Measurements from ENCODE around the gene SLC25A43. TPM values are rescaled to one million over a fixed set of nuclear protein-coding genes. Genes with fewer than 3 reads are reported as not detected.

SLC25A43 gene
- total RNA-seq, 1 donor = 22.0 TPM

GRCh38 chrX:119500061-119500800, 101.1 kb downstream of the SLC25A43 start:
- no peak for DNase-seq (ENCODE audit: low read depth)
- H3K4me3 ChIP-seq (ENCODE audit: low read depth, low read length) = no peak overlapping the region
- no peak for TF ChIP-seq CTCF (IDR thresholded peaks at IDR 0.05; ENCODE audit: insufficient read depth, low read depth, low read length)

GRCh38 chrX:119501511-119502148, 102.5 kb downstream of the SLC25A43 start:
- DNase-seq (ENCODE audit: low read depth) = no peak
- TF ChIP-seq CTCF (IDR thresholded peaks at IDR 0.05; ENCODE audit: insufficient read depth, low read depth, low read length) = no peak
- H3K4me3 ChIP-seq (ENCODE audit: low read depth, low read length) = no peak overlapping the region

GRCh38 chrX:119502727-119503483, 103.8 kb downstream of the SLC25A43 start:
- DNase-seq (ENCODE audit: low read depth) = no peak
- no peak overlapping the region for H3K4me3 ChIP-seq (ENCODE audit: low read depth, low read length)
- TF ChIP-seq CTCF (IDR thresholded peaks at IDR 0.05; ENCODE audit: insufficient read depth, low read depth, low read length) = no peak

GRCh38 chrX:119503484-119503861, 104.3 kb downstream of the SLC25A43 start:
- no peak for TF ChIP-seq CTCF (IDR thresholded peaks at IDR 0.05; ENCODE audit: insufficient read depth, low read depth, low read length)
- peak; percentile 63 for DNase-seq (ENCODE audit: low read depth)

More at GRCh38 chrX:119503484-119503861, 104.3 kb downstream of the SLC25A43 start:
- H3K4me3 ChIP-seq (ENCODE audit: low read depth, low read length) = no peak overlapping the region

Small RNA genes within 50 kb of the gene (small RNA-seq; reads per million reads assigned to genes)
- 6.2 reads per million, percentile 85 among the genes with 10 or more reads in this experiment for gene RNU1-67P
- not detected for gene RNY3P16

Other genes with a start within 250 kb of the SLC25A43 start
- gene PGRMC1, start 163.1 kb upstream of the SLC25A43 start, total RNA-seq = 202 and 244 TPM in 2 replicates
- 125 and 130 TPM in 2 replicates for gene SLC25A5, start 69.1 kb downstream of the SLC25A43 start, total RNA-seq
- gene STEEP1, start 166.1 kb downstream of the SLC25A43 start, total RNA-seq = 26.8 and 32.5 TPM in 2 replicates
- 35.1 and 41.9 TPM in 2 replicates for gene UBE2A, start 175.2 kb downstream of the SLC25A43 start, total RNA-seq
- gene NKRF, start 207.1 kb downstream of the SLC25A43 start, total RNA-seq = 5.2 and 6.9 TPM in 2 replicates